ENCODE measurements around the gene PRRC2B.

- TF ChIP-seq CTCF (IDR thresholded peaks at IDR 0.05; ENCODE audit: poor library complexity) (no peak), EZH2 (IDR thresholded peaks at IDR 0.05; ENCODE audit: borderline replicate concordance) (no peak), EZH2phosphoT487 (IDR thresholded peaks at IDR 0.05; ENCODE audit: low read depth, severe bottlenecking, unreplicated experiment) (no peak)
Measured at GRCh38 chr9:131402073-131402472, 8.2 kb downstream of the PRRC2B start.
